ENCODE data around the gene XKR7.
A peak's percentile ranks its signal among the peaks of the same experiment; 100 is the strongest.

Gene XKR7

GRCh38 chr20:31984981-31985471, 17.1 kb downstream of the XKR7 start:
- DNase-seq = no peak

- no peak for DNase-seq
Measured at GRCh38 chr20:31987744-31988143, 19.8 kb downstream of the XKR7 start.

- DNase-seq = no peak
Measured at GRCh38 chr20:31988430-31989015, 20.6 kb downstream of the XKR7 start.

- DNase-seq = no peak
Measured at GRCh38 chr20:31989030-31989645, 21.2 kb downstream of the XKR7 start.

GRCh38 chr20:31990641-31991338, 22.8 kb downstream of the XKR7 start:
- peak in 1 of 3 experiments; percentile 28 for DNase-seq

- DNase-seq = no peak
Measured at GRCh38 chr20:31991339-31991705, 23.4 kb downstream of the XKR7 start.

- no peak for DNase-seq
Measured at GRCh38 chr20:31992086-31992485, 24.1 kb downstream of the XKR7 start.

- no peak for DNase-seq
Measured at GRCh38 chr20:31996996-31997395, 29.0 kb downstream of the XKR7 start.

- DNase-seq = no peak
Measured at GRCh38 chr20:31998246-31998645, 30.3 kb downstream of the XKR7 start.

- no peak for DNase-seq
Measured at GRCh38 chr20:32003325-32003724, 35.4 kb downstream of the XKR7 start.

- DNase-seq = no peak
Measured at GRCh38 chr20:32004963-32005362, 37.0 kb downstream of the XKR7 start.

- DNase-seq = no peak
Measured at GRCh38 chr20:32006053-32006452, 38.1 kb downstream of the XKR7 start.

- peak; percentile 20 to 70 (median 36) for DNase-seq
Measured at GRCh38 chr20:32006841-32007786, 39.2 kb downstream of the XKR7 start.

GRCh38 chr20:32007787-32008616, 40.1 kb downstream of the XKR7 start:
- DNase-seq = peak in 2 of 3 experiments; percentile 37 to 46

- no peak for DNase-seq
Measured at GRCh38 chr20:32009564-32009963, 41.6 kb downstream of the XKR7 start.

GRCh38 chr20:32010101-32010500, 42.1 kb downstream of the XKR7 start, which contains the start of gene CCM2L:
Gene CCM2L, plus strand, starts transcription at chr20:32010438. Its CDS starts 17 bp downstream, at chr20:32010455.
- DNase-seq = no peak

- DNase-seq = no peak
Measured at GRCh38 chr20:32010666-32011065, 42.7 kb downstream of the XKR7 start.

GRCh38 chr20:32012159-32012688, 44.3 kb downstream of the XKR7 start:
- no peak for DNase-seq

GRCh38 chr20:32013326-32013725, 45.4 kb downstream of the XKR7 start:
- no peak for DNase-seq

GRCh38 chr20:32017711-32018251, 49.8 kb downstream of the XKR7 start:
- peak; percentile 93 to 96 (median 94) for DNase-seq

All from NCI-H1417 (cell line).